Thymus (tissue), 11 donors: Measurements from ENCODE around the gene PADI4. TPM values are rescaled to one million over a fixed set of nuclear protein-coding genes. Genes with fewer than 3 reads are reported as not detected.
"Not testable (repeated sequence)": the region's sequence is repeated elsewhere in the genome, so short reads cannot be mapped to it uniquely, and the experiment has no call there.

Source experiments
- DNase-seq, 9 donors: peaks; one replicate each; pipeline ENCODE4 v3.0.0-alpha.2; 2013; ENCODE audit warnings: low spot score in 9 of 9, low read depth in 6 of 9, missing footprints in 1 of 9
- H3K27ac ChIP-seq, 2 donors: one replicate each; pipeline ENCODE4 v1.5.1; 2013; ENCODE audit warnings: control low read depth in 1 of 2, low read depth in 1 of 2, low read length in 1 of 2, mild to moderate bottlenecking in 1 of 2, moderate library complexity in 1 of 2
- H3K27me3 ChIP-seq, 2 donors: one replicate each; pipeline ENCODE4 v1.5.1; 2013; ENCODE audit warnings: low read length in 1 of 2; ENCODE audit not compliant: control insufficient read depth in 2 of 2, insufficient read depth in 1 of 2
- H3K36me3 ChIP-seq, 2 donors: one replicate each; pipeline ENCODE4 v1.5.1; 2013; ENCODE audit warnings: low read length in 1 of 2, mild to moderate bottlenecking in 1 of 2, moderate library complexity in 1 of 2; ENCODE audit not compliant: control insufficient read depth in 2 of 2, insufficient read depth in 2 of 2
- H3K4me1 ChIP-seq, 2 donors: one replicate each; pipeline ENCODE4 v1.5.1; 2013; ENCODE audit warnings: low read length in 2 of 2; ENCODE audit not compliant: control insufficient read depth in 2 of 2, insufficient read depth in 2 of 2
- H3K4me3 ChIP-seq, 2 donors: one replicate each; pipeline ENCODE4 v1.5.1; 2013; ENCODE audit warnings: low read length in 2 of 2, control low read depth in 1 of 2, mild to moderate bottlenecking in 1 of 2
- H3K9me3 ChIP-seq, 2 donors: one replicate each; pipeline ENCODE4 v1.5.1; 2013; ENCODE audit warnings: low read length in 1 of 2, mild to moderate bottlenecking in 1 of 2; ENCODE audit not compliant: control insufficient read depth in 2 of 2, insufficient read depth in 1 of 2
- WGBS: extraction: QIAGEN DNeasy Blood & Tissue Kit; methylation state at CpG from one replicate; pipeline ENCODE4 v1.1.7; 2013; 5-methylcytosine and 5-hydroxymethylcytosine counted together
- polyA plus RNA-seq: library from polyadenylated mRNA; stranded (reverse); fragments of 200-250 nt; gene quantifications from one replicate; pipeline ENCODE4 v1.2.3, GENCODE V29; 2013
- total RNA-seq: library from RNA; stranded (reverse); fragments of 120-200 nt; gene quantifications from one replicate; pipeline ENCODE4 v1.2.4, GENCODE V29; 2013
- donor health status: healthy.

PADI4 gene
- total and polyA plus RNA-seq, 2 donors, result 2.8 to 3.5 TPM

DNA sequence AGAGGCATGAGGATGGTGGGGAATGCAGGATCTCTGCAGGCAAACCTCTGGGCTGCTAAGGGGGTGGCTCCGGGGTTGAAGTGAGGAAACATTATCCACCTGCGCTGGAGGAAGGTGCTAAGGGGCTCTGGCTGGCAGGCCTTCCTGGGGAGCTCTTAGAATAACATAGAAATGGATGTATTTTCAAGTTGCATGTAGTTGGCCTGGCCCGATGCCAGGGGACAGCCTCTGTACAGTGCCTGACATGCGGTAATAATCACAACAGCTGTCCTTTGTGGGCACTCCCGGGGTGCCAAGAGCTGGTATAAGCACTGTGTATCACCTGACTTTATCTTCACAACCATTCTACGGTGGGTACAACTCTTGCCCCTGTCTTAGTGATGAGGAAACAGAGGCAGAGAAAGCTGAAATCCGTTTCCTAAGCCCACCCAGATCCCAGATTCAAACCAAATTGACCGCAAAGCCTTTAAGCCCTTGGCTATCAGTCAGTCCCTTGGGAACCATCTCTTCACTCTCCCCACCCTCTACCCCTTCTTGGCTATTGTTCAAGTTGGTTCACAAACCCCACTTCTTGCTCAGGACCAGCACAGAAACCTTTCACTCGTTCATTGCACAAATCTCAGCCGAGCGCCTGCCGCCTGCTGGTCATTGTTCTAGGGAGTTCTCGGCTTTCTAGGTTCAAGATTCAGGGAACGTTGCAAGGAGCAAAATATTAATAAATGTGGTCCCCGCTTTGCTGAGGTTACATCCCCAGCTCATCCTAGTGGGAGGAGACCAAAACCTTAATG lies 30.9 kb downstream of the PADI4 start:
- H3K4me3 ChIP-seq, result no peak overlapping the region
- H3K36me3 ChIP-seq, result no peaks in the 10 kb centered on the region
- H3K9me3 ChIP-seq, result peaks cover 0 to 3% of the 10 kb centered on the region in 2 donors
- peaks cover 0 to 3% of the 10 kb centered on the region in 2 donors for H3K27me3 ChIP-seq
- WGBS, result 93% methylated on average over 15 of the region's 15 CpGs
- no peak overlapping the region for H3K27ac ChIP-seq
- H3K4me1 ChIP-seq, result no peaks in the 10 kb centered on the region
- DNase-seq, result no peak

DNA sequence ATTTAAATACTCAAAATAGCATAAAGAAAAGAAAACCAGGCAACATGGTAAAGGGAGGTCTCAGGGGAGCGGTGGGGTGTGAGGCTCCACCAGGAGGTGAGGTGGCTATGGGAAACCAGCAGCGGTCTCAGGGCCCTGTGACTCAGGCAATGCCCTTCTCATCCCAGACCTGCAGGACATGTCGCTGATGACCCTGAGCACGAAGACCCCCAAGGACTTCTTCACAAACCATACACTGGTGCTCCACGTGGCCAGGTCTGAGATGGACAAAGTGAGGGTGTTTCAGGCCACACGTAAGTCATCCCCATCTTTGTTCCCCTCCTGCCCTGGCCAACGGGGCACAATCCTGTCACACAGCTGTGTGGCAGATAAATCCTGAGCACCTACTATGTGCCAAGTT lies 31.5 kb downstream of the PADI4 start:
- DNase-seq, result no peak

DNA sequence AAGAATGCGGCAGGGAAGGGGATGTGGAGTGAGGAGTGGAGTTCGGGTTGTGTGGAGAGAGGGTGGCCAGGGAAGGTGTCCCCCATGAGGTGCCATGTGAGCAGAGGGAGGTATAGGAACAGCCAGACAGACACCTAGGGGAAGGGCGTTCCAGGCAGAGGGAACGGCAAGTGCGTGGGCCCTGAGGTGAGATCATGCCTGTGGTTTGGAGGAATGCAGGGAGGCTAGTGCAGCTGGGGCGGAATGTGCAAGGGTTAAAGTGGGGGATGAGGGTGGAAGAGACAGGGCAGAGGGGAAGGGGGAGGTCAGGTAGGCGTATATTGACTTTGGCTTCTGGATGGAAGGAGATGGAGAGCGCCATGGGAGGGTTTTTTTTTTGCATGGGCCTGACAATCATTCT lies 32.4 kb downstream of the PADI4 start:
- H3K9me3 ChIP-seq, result peaks cover 0 to 3% of the 10 kb centered on the region in 2 donors
- WGBS, result 93% methylated on average over 8 of the region's 8 CpGs
- peaks cover 0 to 3% of the 10 kb centered on the region in 2 donors for H3K27me3 ChIP-seq
- H3K4me1 ChIP-seq, result no peaks in the 10 kb centered on the region
- no peak overlapping the region for H3K27ac ChIP-seq
- H3K36me3 ChIP-seq, result no peaks in the 10 kb centered on the region
- DNase-seq, result no peak
- H3K4me3 ChIP-seq, result no peak overlapping the region

More for the DNA sequence above, 31.5 kb downstream of the PADI4 start:
- WGBS, result 95% methylated on average over 7 of the region's 7 CpGs
- peaks cover 0 to 3% of the 10 kb centered on the region in 2 donors for H3K27me3 ChIP-seq
- no peak overlapping the region for H3K4me3 ChIP-seq
- H3K27ac ChIP-seq, result no peak overlapping the region
- no peaks in the 10 kb centered on the region for H3K4me1 ChIP-seq
- H3K36me3 ChIP-seq, result no peaks in the 10 kb centered on the region
- H3K9me3 ChIP-seq, result peaks cover 0 to 3% of the 10 kb centered on the region in 2 donors

DNA sequence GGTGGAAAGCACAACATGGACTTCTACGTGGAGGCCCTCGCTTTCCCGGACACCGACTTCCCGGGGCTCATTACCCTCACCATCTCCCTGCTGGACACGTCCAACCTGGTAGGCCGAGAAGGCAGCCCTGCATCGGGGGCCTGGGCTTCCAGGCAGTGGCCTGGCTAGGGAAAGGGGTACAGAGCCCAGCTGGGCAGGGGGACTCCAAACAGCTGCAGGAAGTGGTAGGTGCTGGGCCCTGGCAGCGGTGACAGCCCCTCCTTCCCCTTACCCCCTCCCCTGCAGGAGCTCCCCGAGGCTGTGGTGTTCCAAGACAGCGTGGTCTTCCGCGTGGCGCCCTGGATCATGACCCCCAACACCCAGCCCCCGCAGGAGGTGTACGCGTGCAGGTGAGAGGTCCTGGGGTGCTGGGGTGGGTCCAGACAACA lies 34.0 kb downstream of the PADI4 start:
- Histone ChIP-seq H3K36me3 (no peaks in the 10 kb centered on the region), H3K9me3 (peaks cover 0 to 3% of the 10 kb centered on the region in 2 donors), H3K27me3 (no peaks in the 10 kb centered on the region), H3K4me1 (no peaks in the 10 kb centered on the region), H3K4me3 (no peak overlapping the region), H3K27ac (no peak overlapping the region)
- no peak for DNase-seq
- 68% methylated on average over 17 of the region's 17 CpGs for WGBS

- WGBS, result 98% methylated on average over 5 of the region's 5 CpGs
- H3K9me3 ChIP-seq, H3K4me3 ChIP-seq, H3K27me3 ChIP-seq, H3K36me3 ChIP-seq, DNase-seq, H3K4me1 ChIP-seq, H3K27ac ChIP-seq: not testable (repeated sequence)
Observed at GRCh38 chr1:17345506-17345905, 37.5 kb downstream of the PADI4 start.

GRCh38 chr1:17346046-17346789 lies 38.2 kb downstream of the PADI4 start:
- Histone ChIP-seq H3K9me3 (peaks cover 0 to 3% of the 10 kb centered on the region in 2 donors), H3K36me3 (no peaks in the 10 kb centered on the region), H3K27me3 (no peaks in the 10 kb centered on the region), H3K4me3 (no peak overlapping the region), H3K27ac (no peak overlapping the region), H3K4me1 (no peaks in the 10 kb centered on the region)
- 91% methylated on average over 9 of the region's 9 CpGs for WGBS
- no peak for DNase-seq

DNA sequence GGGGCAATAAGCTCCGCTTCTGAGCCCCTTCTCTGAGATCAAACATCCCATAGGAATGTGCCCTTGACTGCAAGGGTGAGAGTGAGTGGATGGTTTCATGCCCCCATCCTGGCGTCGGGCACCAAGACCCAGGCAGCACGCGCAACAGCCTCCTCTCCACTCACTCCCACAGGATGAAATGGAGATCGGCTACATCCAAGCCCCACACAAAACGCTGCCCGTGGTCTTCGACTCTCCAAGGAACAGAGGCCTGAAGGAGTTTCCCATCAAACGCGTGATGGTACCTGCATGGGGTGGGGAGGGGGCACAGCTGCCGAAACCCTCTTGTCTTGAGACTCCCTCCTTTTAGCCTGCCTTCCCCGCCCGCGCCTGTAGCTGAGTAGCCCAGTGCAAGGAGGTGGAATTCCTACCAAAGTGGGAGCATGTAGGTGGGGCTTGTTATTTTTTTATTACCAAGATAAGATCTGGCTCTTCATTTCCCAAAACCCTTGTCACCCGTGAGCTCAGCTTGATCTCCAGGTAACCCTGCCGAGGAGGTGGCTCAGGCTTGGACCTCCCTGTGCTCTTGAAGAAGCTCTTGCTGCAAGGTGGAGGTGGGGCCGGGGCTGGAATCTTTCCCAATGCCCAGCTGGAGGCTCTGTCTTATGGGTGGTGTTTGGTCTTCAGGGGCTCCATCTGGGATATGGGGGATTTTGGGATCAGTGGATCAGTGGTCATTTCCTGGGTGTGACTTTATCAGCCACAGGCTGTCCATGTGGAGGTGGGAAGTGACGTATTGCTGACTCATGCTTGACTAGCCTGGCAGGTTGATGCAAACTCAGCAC lies 40.0 kb downstream of the PADI4 start:
- H3K4me1 ChIP-seq, result no peaks in the 10 kb centered on the region
- peaks cover 0 to 3% of the 10 kb centered on the region in 2 donors for H3K9me3 ChIP-seq
- 89% methylated on average over 19 of the region's 19 CpGs for WGBS
- H3K27ac ChIP-seq, result no peak overlapping the region
- no peaks in the 10 kb centered on the region for H3K27me3 ChIP-seq
- no peak for DNase-seq
- H3K36me3 ChIP-seq, result no peaks in the 10 kb centered on the region
- H3K4me3 ChIP-seq, result no peak overlapping the region

DNA sequence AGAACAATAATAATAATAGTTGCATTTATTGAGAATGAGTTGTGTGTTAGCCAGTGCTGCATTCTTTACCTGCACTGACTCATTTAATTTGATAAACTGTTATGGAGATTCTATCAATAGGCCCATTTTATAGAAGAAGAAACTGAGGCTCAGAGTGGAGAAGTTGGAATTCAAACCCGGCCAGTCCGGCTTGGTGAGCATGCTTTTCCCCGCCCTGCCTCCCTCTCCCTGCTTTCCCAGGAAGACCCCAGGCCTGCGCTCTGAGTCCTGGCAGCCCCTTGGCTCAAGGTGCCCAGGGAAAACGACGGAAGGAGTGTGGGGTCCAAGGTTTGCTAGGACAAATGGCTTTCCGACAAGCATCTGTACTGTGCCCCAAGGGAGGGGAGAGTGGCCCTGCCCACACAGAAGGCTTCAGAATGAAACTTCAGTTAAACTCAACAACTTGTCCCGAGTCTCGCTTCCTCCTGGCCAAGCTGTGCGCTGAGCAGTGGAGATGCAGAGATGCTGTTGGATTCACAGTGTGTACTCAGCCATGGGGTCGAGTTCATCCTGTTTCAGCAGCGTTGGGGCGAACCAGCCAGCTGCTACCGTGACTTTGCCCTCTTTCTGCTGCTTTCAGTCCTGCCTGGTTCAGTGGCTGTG lies 40.7 kb downstream of the PADI4 start:
- H3K27ac ChIP-seq, result no peak overlapping the region
- H3K4me3 ChIP-seq, result no peak overlapping the region
- H3K36me3 ChIP-seq, result no peaks in the 10 kb centered on the region
- no peaks in the 10 kb centered on the region for H3K27me3 ChIP-seq
- no peaks in the 10 kb centered on the region for H3K4me1 ChIP-seq
- 89% methylated on average over 14 of the region's 14 CpGs for WGBS
- no peak for DNase-seq
- no peaks in the 10 kb centered on the region for H3K9me3 ChIP-seq
